Motor neuron (in vitro differentiated cells): ENCODE results near the gene HINT3. TPM values are rescaled to one million over a fixed set of nuclear protein-coding genes. Genes with fewer than 3 reads are reported as not detected.
"Not testable (repeated sequence)": the region's sequence is repeated elsewhere in the genome, so short reads cannot be mapped to it uniquely, and the experiment has no call there.

Experiments used
- ATAC-seq, 8 experiments: fragments of 200-7000 bp; cut with Tn5 transposase; replicated peaks in 6 of 8; 2 replicates each; pipeline ENCODE4 v1.8.0; 2021; ENCODE audit warnings: mild to moderate bottlenecking in 8 of 8, moderate library complexity in 8 of 8
- H3K27ac ChIP-seq, 2 donors: fragments of 250-450 bp; sonication (Bioruptor Pico); 2 replicates each; pipeline ENCODE4 v1.9.0; 2021; ENCODE audit warnings: antibody characterized with exemption in 2 of 2, mild to moderate bottlenecking in 2 of 2, moderate library complexity in 1 of 2
- H3K4me1 ChIP-seq, 2 donors: fragments of 250-450 bp; sonication (Bioruptor Pico); replicated peaks in 1 of 2; 2 replicates each; pipeline ENCODE4 v1.6.1; 2021; ENCODE audit warnings: antibody characterized with exemption in 2 of 2, mild to moderate bottlenecking in 2 of 2, moderate library complexity in 1 of 2
- H3K4me3 ChIP-seq, 5 donors: fragments of 250-450 bp; sonication (Bioruptor Pico); 2 replicates each; pipeline ENCODE4 v1.9.0; 2021; ENCODE audit warnings: antibody characterized with exemption in 5 of 5, mild to moderate bottlenecking in 5 of 5, moderate library complexity in 4 of 5
- WGBS, 10 experiments: fragments of 450-650 bp; shearing (Covaris generic); methylation state at CpG; one replicate each; pipeline ENCODE4 v1.0.0; 2022; 5-methylcytosine and 5-hydroxymethylcytosine counted together
- in situ Hi-C, 9 experiments: fragments of 400-800 bp; cut with MboI; loops; one replicate each; pipeline ENCODE4 v1.15.0; 2021; ENCODE audit warnings: low sequenced_read_pairs in 9 of 9, low pct_unique_long_range_greater_than_20kb in 2 of 9; ENCODE audit not compliant: unreplicated experiment in 9 of 9
- total RNA-seq, 8 experiments: library from RNA; unstranded; fragments of 300-600 nt; gene quantifications; 2 replicates each; pipeline versions ENCODE4 v1.2.3 to v1.2.4, GENCODE V29; 2022

Gene HINT3
- total RNA-seq, 8 experiments from 2014 or later = 13.3 to 49.6 (median 30.3) TPM

GRCh38 chr6:125991653-125992052 lies 35.1 kb downstream of the HINT3 start:
- in situ Hi-C loops = loop anchor here in 1 of 9 experiments (25.0 kb wide), 1 partner anchor 679 kb away; the partner anchor contains the start of gene HDDC2
- 50 to 100% (median 100%) methylated on average over 1 of the region's 1 CpG; no CpG with 5 or more reads in 3 of the 10 experiments for WGBS, 10 experiments
- Histone ChIP-seq H3K4me1 (peaks cover 17 to 18% of the 10 kb centered on the region in 2 donors), H3K4me3 (no peak overlapping the region), H3K27ac (no peak overlapping the region)
- ATAC-seq = no peak

- WGBS, 10 experiments = 0 to 76% (median 56%) methylated on average over 1 to 4 of the region's 5 CpGs; no CpG with 5 or more reads in 1 of the 10 experiments
- ATAC-seq = peak; percentile 24 to 87 (median 69)
- no peak overlapping the region for H3K4me3 ChIP-seq
- no peak overlapping the region for H3K27ac ChIP-seq
- peaks cover 6 to 11% of the 10 kb centered on the region in 2 donors for H3K4me1 ChIP-seq
- in situ Hi-C loops = loop anchor here in 1 of 9 experiments (25.0 kb wide), 1 partner anchor 683 kb away; the partner anchor contains the start of gene HDDC2
Observed at GRCh38 chr6:125994670-125995488, 38.3 kb downstream of the HINT3 start.

DNA sequence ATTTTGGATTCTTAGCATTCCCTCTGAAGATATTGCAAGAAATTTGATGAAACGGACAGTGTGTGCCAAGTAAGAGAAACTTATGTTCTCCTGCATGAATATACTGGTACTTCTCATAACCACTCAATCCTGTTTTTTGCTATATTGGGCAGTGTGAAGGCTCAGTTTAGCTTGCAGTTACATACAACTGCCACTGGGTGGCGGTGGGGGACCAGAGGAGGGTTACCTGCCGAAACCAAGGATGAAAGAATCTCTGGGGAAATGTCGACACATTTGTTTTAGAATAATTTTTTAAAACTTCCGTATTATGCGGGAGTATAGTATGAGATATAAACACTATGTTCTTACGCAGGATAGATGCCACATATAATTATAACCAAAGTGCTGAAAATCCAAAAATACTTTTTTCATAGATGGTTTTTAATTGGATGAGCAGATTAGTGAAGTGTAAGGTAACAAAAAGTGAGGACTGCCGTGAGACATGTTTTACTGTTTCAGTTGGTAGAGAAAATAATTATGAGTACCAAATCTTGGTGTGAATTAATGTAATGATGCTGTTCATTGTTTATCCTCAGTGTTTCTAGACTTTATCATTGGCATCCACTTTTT lies 39.5 kb downstream of the HINT3 start:
- no peak overlapping the region for H3K4me3 ChIP-seq
- 0 to 36% (median 14%) methylated on average over 3 to 8 of the region's 8 CpGs for WGBS, 10 experiments
- in situ Hi-C loops = loop anchor here in 1 of 9 experiments (25.0 kb wide), 1 partner anchor 684 kb away; the partner anchor contains the start of gene HDDC2
- peak; percentile 76 to 86 (median 79) for ATAC-seq
- H3K27ac ChIP-seq = no peak overlapping the region
- H3K4me1 ChIP-seq = peaks cover 6 to 11% of the 10 kb centered on the region in 2 donors

DNA sequence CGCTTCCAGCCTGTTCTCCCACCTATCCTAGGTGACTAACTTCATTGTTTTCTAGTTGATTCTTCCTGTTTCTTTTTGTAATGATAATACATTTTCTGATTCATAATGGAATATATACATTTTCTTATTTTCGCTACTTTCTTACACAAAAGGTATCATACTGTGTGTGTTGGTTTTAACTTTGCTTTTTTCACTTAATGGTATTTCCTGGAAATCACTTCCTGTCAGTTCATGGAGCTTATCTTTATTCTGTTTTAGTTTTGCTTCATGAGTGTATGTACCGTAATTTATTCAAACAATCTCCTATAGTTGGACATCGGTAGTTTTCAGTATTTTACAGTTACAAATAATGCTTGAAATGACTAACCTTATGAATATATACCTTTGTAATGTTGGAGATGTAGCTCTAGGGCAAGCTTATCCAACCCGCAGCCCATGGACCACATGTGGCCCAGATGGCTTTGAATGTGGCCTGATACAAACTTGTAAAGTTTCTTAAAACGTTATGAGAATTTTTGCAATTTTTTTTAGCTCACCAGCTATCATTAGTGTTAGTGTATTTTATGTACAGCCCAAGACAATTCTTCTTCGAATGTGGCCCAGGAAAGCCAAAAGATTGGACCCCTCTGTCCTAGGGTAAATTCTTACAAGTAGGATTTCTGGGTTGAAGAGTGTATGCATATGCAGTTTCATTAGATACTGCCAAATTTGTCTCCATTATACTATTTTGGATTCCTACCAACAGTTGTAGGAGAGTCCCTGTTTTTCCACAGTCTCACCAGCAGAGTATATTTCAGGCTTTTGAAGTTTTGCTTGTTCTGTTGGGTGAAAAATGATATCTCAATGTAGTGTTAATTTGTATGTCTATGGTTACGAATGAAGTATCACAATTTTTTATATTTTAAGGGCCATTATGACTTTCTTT lies 46.4 kb downstream of the HINT3 start:
- no peak overlapping the region for H3K27ac ChIP-seq
- no peaks in the 10 kb centered on the region for H3K4me1 ChIP-seq
- WGBS, 10 experiments = 11 to 100% (median 92%) methylated on average over 2 to 8 of the region's 8 CpGs
- ATAC-seq = peak in 3 of 8 experiments; percentile 74 to 92 (median 78)
- no peak overlapping the region for H3K4me3 ChIP-seq
- in situ Hi-C loops = loop anchor here in 1 of 9 experiments (25.0 kb wide), 1 partner anchor 1109 kb away; the partner anchor contains the start of gene RSPO3

GRCh38 chr6:126007800-126008199 lies 51.2 kb downstream of the HINT3 start:
- no peak overlapping the region for H3K27ac ChIP-seq
- H3K4me3 ChIP-seq = no peak overlapping the region
- in situ Hi-C loops = loop anchor here in 1 of 9 experiments (25.0 kb wide), 1 partner anchor 1105 kb away; the partner anchor contains the start of gene RSPO3
- no peak for ATAC-seq
- peaks cover 0 to 6% of the 10 kb centered on the region in 2 donors for H3K4me1 ChIP-seq

DNA sequence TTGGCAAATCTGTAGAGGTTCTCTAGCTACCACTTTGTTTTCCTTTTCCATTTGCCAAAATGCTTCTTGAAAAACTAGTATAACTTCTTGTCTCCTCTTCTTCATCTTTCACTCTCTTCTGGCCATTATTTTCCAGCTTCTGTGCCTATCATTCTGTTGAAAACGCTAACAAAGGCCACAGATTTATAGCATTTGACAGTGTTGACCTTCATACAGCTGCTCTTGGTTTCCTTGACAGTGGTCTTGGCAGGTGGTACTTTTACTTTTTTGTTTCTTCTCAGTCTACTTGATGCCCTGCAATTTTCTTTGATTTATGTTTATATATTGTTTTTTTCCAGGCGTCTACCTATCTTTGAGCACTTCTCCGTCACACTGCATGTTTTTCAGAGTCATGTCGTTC lies 53.5 kb downstream of the HINT3 start:
- in situ Hi-C loops = loop anchor here in 1 of 9 experiments (25.0 kb wide), 1 partner anchor 1102 kb away; the partner anchor contains the start of gene RSPO3
- no peak overlapping the region for H3K4me3 ChIP-seq
- peak overlapping the region in 1 of 2 donors; percentile 63 for H3K27ac ChIP-seq
- H3K4me1 ChIP-seq = peaks cover 0 to 6% of the 10 kb centered on the region in 2 donors
- 7 to 81% (median 61%) methylated on average over 2 to 4 of the region's 4 CpGs for WGBS, 10 experiments
- peak in 2 of 8 experiments; percentile 44 to 80 for ATAC-seq

GRCh38 chr6:126015863-126016262 lies 59.3 kb downstream of the HINT3 start:
- WGBS, 10 experiments = 0 to 100% (median 56%) methylated on average over 1 of the region's 1 CpG
- in situ Hi-C loops = loop anchor here in 1 of 9 experiments (25.0 kb wide), 1 partner anchor 1096 kb away; the partner anchor contains the start of gene RSPO3
- peak in 7 of 8 experiments; percentile 29 to 76 (median 52) for ATAC-seq
- H3K4me3 ChIP-seq = no peak overlapping the region
- H3K4me1 ChIP-seq = peaks cover 5 to 7% of the 10 kb centered on the region in 2 donors
- H3K27ac ChIP-seq = no peak overlapping the region

- peaks cover 5 to 7% of the 10 kb centered on the region in 2 donors for H3K4me1 ChIP-seq
- no peak for ATAC-seq
- 89 to 100% (median 100%) methylated on average over 1 to 2 of the region's 2 CpGs; no CpG with 5 or more reads in 2 of the 10 experiments for WGBS, 10 experiments
Observed at GRCh38 chr6:126016591-126016990, 60.0 kb downstream of the HINT3 start.

GRCh38 chr6:126017668-126018067 lies 61.1 kb downstream of the HINT3 start:
- in situ Hi-C loops = loop anchor here in 1 of 9 experiments (25.0 kb wide), 1 partner anchor 1095 kb away; the partner anchor contains the start of gene RSPO3
- ATAC-seq = no peak
- Histone ChIP-seq H3K27ac (no peak overlapping the region), H3K4me1 (peaks cover 5 to 7% of the 10 kb centered on the region in 2 donors), H3K4me3 (no peak overlapping the region)

More at GRCh38 chr6:126016591-126016990, 60.0 kb downstream of the HINT3 start:
- Histone ChIP-seq H3K27ac (no peak overlapping the region), H3K4me3 (no peak overlapping the region)
- in situ Hi-C loops = loop anchor here in 1 of 9 experiments (25.0 kb wide), 1 partner anchor 1096 kb away; the partner anchor contains the start of gene RSPO3

GRCh38 chr6:126020305-126021050 lies 63.9 kb downstream of the HINT3 start:
- 88 to 100% (median 96%) methylated on average over 3 to 5 of the region's 5 CpGs for WGBS, 10 experiments
- peaks cover 5 to 7% of the 10 kb centered on the region in 2 donors for H3K4me1 ChIP-seq
- no peak overlapping the region for H3K27ac ChIP-seq
- in situ Hi-C loops = loop anchor here in 1 of 9 experiments (25.0 kb wide), 1 partner anchor 1092 kb away; the partner anchor contains the start of gene RSPO3
- no peak for ATAC-seq
- no peak overlapping the region for H3K4me3 ChIP-seq

GRCh38 chr6:126023474-126023873 lies 66.9 kb downstream of the HINT3 start:
- 20 to 100% (median 80%) methylated on average over 1 to 3 of the region's 3 CpGs; no CpG with 5 or more reads in 2 of the 10 experiments for WGBS, 10 experiments
- H3K4me1 ChIP-seq, H3K4me3 ChIP-seq, H3K27ac ChIP-seq: not testable (repeated sequence)
- peak in 5 of 8 experiments; percentile 12 to 52 (median 37) for ATAC-seq
- in situ Hi-C loops = loop anchor here in 1 of 9 experiments (25.0 kb wide), 1 partner anchor 1089 kb away; the partner anchor contains the start of gene RSPO3
